Measurements from ENCODE around the gene PCYT2.
A peak's percentile ranks its signal among the peaks of the same experiment; 100 is the strongest.

Gene PCYT2

GRCh38 chr17:81899514-81900166 lies 11.6 kb downstream of the PCYT2 start:
- no peak for DNase-seq (ENCODE audit: low spot score)

GRCh38 chr17:81898885-81899284 lies 12.3 kb downstream of the PCYT2 start:
- DNase-seq (ENCODE audit: low spot score): no peak

GRCh38 chr17:81898029-81898866 lies 13.0 kb downstream of the PCYT2 start:
- DNase-seq (ENCODE audit: low spot score): peak; percentile 49

DNA sequence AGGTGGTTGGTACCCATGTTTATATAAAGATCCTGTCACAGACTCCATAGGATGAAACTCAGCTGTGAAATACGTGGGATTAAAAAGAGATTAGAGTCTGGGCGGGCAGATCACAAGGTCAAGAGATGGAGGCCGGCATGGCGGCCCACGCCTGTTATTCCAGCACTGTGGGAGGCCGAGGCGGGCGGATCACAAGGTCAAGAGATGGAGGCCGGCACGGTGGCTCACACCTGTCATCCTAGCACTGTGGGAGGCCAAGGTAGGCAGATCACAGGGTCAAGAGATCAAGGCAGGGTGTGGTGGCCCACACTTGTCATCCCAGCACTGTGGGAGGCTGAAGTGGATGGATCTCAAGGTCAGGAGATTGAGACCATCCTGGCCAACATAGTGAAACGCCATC lies 15.8 kb downstream of the PCYT2 start:
- no peak for DNase-seq (ENCODE audit: low spot score)

- no peak for DNase-seq (ENCODE audit: low spot score)
These were observed 20.0 kb downstream of the PCYT2 start for GRCh38 chr17:81891303-81891552.

GRCh38 chr17:81890447-81891302 lies 20.5 kb downstream of the PCYT2 start:
- no peak for DNase-seq (ENCODE audit: low spot score)

- DNase-seq (ENCODE audit: low spot score): no peak
These were observed 21.6 kb downstream of the PCYT2 start for GRCh38 chr17:81889602-81890001.

DNA sequence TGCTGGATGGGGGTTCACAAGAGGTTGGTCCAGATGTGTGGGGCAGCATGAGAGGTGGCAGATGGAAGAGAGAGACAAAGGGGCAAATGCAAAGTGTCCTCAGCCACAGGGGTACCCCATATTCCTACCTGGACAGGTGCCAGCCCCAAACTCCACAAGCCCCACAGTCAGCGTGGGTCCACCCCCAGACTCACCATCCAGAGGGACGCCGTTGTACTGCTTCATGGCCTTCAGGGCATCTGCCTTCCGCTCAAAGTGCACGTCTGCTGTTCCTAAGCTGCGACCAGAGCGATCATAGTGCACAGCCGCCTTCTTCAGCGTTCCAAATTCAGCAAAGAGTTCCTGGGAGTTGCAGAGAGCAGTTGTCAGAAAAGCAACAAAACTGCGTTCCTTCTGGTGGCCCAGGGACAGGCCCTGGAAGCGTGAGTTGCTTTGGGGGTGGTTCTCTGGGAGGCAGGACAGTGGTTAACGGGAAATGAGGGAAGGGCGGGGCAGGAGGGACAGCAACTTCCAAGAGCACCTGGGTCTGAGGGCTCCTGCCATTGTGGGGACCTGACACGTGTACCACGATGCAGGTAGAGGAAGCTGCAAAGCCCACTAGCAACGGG lies 22.1 kb downstream of the PCYT2 start:
- DNase-seq (ENCODE audit: low spot score): no peak

- DNase-seq (ENCODE audit: low spot score): no peak
These were observed 22.9 kb downstream of the PCYT2 start for GRCh38 chr17:81888105-81888987.

DNA sequence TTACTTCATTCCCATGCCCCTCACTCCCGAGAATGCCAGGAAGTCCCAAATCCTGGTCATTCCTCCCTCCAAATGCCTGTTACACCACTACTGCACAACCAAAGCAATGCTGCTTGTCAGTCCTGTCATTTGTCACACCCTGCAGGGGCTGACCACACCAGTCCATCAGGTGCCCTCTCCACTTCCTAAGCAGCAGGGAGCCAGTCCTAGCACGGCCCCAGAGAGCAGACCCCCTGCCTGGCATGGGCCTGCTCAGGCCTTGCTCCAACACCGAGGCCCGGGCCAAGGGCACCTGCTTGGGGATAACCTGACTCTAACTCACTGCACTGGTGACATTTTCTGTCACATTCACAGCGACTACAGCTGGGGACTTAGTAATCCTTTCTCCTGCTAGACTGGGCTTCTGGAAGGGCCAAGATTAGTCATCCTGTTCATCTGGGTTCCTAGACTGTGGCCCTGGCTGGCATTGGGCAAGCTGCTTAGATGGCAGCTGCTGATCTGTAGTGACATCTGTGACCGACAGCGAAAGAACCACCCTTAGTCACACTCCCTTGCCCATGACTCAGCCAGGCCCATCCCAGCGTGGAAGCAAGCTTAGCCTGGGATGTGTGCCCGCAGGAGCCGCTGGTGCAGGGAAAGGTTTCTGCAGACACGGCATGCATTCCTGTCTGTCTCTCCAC lies 25.2 kb downstream of the PCYT2 start:
- DNase-seq (ENCODE audit: low spot score): no peak

GRCh38 chr17:81885454-81885853 lies 25.7 kb downstream of the PCYT2 start:
- DNase-seq (ENCODE audit: low spot score): no peak

DNA sequence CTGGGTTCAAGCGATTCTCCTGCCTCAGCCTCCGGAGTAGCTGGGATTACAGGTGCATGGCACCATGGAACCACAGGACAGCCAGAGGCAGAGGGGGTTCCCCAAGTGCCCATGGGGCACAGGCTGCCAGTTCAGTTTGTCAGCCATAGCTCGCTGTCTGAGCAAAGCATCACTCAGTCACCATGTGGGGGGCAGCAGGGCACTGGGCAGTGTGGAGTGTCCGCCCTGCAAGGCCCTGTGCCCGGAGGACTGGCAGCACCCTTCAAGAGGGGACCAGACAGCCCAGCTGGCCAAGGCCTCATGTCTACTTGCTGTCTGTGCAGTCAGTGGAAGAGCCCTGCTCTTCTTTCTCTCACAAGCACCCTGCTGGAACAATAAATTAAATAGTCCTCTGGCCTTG lies 26.2 kb downstream of the PCYT2 start:
- no peak for DNase-seq (ENCODE audit: low spot score)

- DNase-seq (ENCODE audit: low spot score): no peak
These were observed 26.7 kb downstream of the PCYT2 start for GRCh38 chr17:81884520-81884919.

- no peak for DNase-seq (ENCODE audit: low spot score)
These were observed 32.1 kb downstream of the PCYT2 start for GRCh38 chr17:81879121-81879520.

DNA sequence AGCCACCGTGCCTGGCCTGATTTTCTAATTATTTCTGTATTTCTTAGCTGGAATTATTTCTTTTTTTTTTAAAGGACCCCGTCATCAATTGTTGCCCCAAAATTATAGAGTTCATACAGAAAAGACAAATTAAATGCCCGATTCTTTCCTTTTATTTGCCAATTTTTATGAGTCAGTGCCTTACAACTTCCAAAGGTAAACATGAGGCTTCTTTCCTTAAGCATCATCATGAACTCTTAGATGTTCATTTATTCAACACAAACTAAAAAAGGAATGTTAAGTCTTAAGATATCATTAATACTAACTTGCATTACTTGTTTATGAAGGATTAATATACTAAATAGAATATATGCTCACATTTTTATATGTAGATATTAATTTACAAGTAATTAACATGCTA lies 32.9 kb downstream of the PCYT2 start:
- DNase-seq (ENCODE audit: low spot score): no peak

GRCh38 chr17:81877569-81877968 lies 33.6 kb downstream of the PCYT2 start:
- DNase-seq (ENCODE audit: low spot score): no peak

DNA sequence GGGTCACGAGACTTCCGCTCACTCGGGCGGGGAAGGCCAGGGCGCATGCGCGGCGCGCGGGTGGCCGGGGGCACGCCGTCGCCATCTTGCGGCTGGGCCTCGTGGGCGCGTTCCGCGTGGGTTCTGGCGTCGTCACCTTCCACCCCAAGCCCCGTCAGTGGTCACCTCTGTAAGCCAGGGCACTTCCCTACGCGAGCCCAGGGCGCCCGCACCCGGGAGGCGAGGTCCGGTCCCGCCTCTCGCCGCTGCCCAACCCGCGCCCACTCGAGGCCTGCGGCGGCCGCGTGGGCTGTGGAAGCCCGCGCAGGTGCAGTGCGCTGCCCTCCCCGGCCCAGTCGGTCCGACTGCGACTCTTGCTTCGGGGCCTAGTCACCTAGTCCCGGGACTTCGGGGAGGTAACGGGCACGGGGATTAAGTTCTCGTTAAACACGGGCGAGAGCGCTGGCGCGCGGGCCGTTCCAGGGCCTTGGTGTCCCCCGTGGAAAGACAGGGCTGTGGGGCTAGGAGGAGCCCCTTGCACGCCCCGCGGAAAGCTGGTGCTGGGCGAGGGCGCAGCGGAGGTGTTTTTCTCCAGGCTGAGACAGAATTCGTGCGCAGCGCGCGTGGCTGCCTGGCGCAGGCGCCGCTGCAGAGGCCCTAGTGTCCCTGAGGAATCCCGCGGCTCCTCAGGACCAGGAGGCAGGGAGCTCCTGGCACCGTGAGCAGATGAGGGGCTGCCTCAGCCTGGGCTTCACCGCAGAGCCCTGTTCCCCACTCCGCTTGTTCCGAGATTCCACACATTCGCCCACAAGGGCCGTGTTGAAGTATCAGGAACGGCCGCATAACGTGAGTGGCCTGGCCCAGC lies 39.6 kb downstream of the PCYT2 start:
- peak; percentile 82 for DNase-seq (ENCODE audit: low spot score)

DNA sequence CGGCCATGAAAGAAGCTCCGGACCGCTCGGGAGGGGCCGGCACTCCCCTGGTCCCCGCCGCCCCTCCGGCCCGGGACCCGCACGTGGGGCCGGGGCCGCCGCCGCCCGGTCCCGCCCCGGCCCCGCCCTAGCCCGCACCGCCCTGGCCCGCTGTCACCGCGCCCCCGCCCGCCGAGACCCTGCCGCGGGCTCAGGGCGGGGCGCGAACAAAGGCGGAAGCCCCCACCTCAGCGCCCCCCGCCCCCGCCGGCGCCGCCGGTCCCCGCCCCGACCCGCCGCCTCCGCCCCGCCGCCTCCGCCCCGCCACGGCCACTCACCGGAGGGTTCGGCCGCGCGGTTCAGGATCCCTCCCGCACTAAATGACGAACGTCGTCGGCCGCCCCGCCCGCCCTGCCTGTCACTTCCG lies 40.2 kb downstream of the PCYT2 start, which contains the start of gene ARHGDIA:
Gene ARHGDIA, minus strand, starts transcription at position 357 of the 406 bp plus-strand sequence. CDS start 1,407 bp downstream, outside the sequence.
- DNase-seq (ENCODE audit: low spot score): no peak

DNA sequence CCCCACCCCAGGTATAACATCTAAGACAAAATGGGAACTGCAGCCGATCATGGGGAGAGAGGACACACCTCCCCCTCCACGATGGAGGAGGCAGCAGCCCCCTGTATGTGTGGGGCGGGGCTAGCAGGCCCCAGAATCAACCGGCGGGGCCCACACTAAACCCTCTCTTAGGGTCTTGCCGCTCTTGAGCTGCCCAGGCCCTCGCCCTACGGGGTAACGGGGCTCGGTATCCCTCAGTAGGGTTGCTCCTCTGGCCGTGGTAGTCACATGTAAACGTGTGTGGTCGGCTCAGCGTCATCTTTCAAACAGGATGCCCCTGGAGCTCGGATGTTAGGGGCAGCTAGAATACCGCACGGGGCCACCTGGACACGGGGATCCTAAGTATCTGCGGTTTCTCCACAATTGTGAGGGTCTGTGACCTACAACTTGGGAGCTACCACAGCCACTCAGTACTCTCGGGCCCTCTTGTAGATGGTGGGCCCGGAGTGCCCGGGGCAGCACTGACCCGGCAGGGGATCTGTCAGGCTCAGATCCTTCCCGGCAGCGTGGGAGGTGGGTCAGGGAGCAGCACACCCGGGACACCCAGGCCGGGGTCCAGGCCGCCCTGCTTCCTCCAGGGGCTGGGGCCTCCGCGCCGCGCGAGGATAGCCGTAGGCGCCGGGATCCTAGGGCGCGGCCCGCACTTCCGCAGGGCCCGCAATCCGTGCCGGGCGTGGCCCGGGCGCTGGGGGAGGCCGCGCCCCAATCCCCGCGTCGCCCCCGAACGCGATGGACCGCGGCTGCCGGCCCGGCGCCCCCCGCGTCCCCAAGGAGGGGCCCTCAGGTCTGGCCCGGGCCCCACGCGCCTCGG lies 40.8 kb downstream of the PCYT2 start:
- DNase-seq (ENCODE audit: low spot score): peak; percentile 33

Data from cerebellar cortex (tissue), 1 donor.